Measurements from ENCODE around the gene MKI67. TPM values are rescaled to one million over a fixed set of nuclear protein-coding genes. Genes with fewer than 3 reads are reported as not detected.

The MKI67 gene
- polyA plus RNA-seq, 1 of the 3 experiments (the other 2 are of a cell fraction): 7.5 TPM

- TF ChIP-seq REST (IDR thresholded peaks at IDR 0.05; ENCODE audit: low read depth, low read length): no peak
- TF ChIP-seq CHD2 (IDR thresholded peaks at IDR 0.05; ENCODE audit: low read length, partially characterized antibody): no peak
- no peak for TF ChIP-seq NFIC (IDR thresholded peaks at IDR 0.05; ENCODE audit: borderline replicate concordance)
- TF ChIP-seq GATA2 (CRISPR knock-in tag; IDR thresholded peaks at IDR 0.05): no peak
- TF ChIP-seq POLR2AphosphoS5 (IDR thresholded peaks at IDR 0.05; ENCODE audit: low read depth, low read length): no peak
- TF ChIP-seq IRF3 (IDR thresholded peaks at IDR 0.05; ENCODE audit: low read depth, low read length): no peak
- TF ChIP-seq RCOR1 (IDR thresholded peaks at IDR 0.05; ENCODE audit: low read length): no peak
- no peak for TF ChIP-seq CTCF (IDR thresholded peaks at IDR 0.05)
- no peak for TF ChIP-seq USF2 (IDR thresholded peaks at IDR 0.05; ENCODE audit: borderline replicate concordance, low read depth, low read length)
- no peak for TF ChIP-seq RAD21 (IDR thresholded peaks at IDR 0.05; ENCODE audit: low read length)
Observed at GRCh38 chr10:128137877-128138276, 11.7 kb upstream of the MKI67 start (continued).

- peaks cover 0 to under 1% of the 10 kb centered on the region in 2 experiments; a peak in 1 of 4 replicates for H3K4me1 ChIP-seq (ENCODE audit: control insufficient read depth in 1 of 2, insufficient read depth in 2 of 2, low read depth in 1 of 2, low read length in 1 of 2)
- H3K27me3 ChIP-seq (ENCODE audit: insufficient read depth): no peaks in the 10 kb centered on the region; the same call in 1 of the 2 replicates
- H3K27ac ChIP-seq (ENCODE audit: low read depth in 2 of 2, low read length in 1 of 2): no peak overlapping the region
- ChIA-PET POLR2A (no interaction called here), CTCF (interaction anchor here (0.6 to 1.6 kb wide), 3 partner anchors 19 to 62 kb away, joined by 3 read pairs; no protein-coding TSS in a partner anchor)
- 87% methylated on average over 1 of the region's 1 CpG for WGBS (ENCODE audit: low lambda C conversion rate)
- H3K9me2 ChIP-seq: no peaks in the 10 kb centered on the region
- H3F3A ChIP-seq (replicated peaks; ENCODE audit: insufficient read depth): no peaks in the 10 kb centered on the region
- H3K9ac ChIP-seq: no peak overlapping the region
- no peaks in the 10 kb centered on the region for H3K36me3 ChIP-seq (replicated peaks in 1 of 2; ENCODE audit: control insufficient read depth in 1 of 2, insufficient read depth in 2 of 2, low read length in 1 of 2)
- no peak for DNase-seq
- H3K4me2 ChIP-seq: no peak overlapping the region
- H3K4me3 ChIP-seq (ENCODE audit: low read depth in 2 of 2, low read length in 1 of 2): no peak overlapping the region
- H2AFZ ChIP-seq (ENCODE audit: low read depth): no peak overlapping the region
- no peaks in the 10 kb centered on the region for H4K20me1 ChIP-seq (ENCODE audit: insufficient read depth)
- peaks cover 12% of the 10 kb centered on the region for H3K79me2 ChIP-seq (ENCODE audit: insufficient read depth)
- no peaks in the 10 kb centered on the region for H3K9me3 ChIP-seq
- TF ChIP-seq NRF1 (IDR thresholded peaks at IDR 0.05; ENCODE audit: low read depth, low read length) (no peak), USF2 (IDR thresholded peaks at IDR 0.05; ENCODE audit: borderline replicate concordance, low read depth, low read length) (no peak), MAX (IDR thresholded peaks at IDR 0.05; ENCODE audit: low read depth) (no peak), ELF1 (IDR thresholded peaks at IDR 0.05) (no peak), MXI1 (IDR thresholded peaks at IDR 0.05; ENCODE audit: low read depth, low read length) (no peak), SIN3A (IDR thresholded peaks at IDR 0.05; ENCODE audit: borderline replicate concordance, low read depth, low read length) (no peak), GABPA (IDR thresholded peaks at IDR 0.05; ENCODE audit: low read depth) (no peak), YY1 (IDR thresholded peaks at IDR 0.05; ENCODE audit: low read depth) (no peak), IRF3 (IDR thresholded peaks at IDR 0.05; ENCODE audit: low read depth, low read length) (no peak), TCF12 (IDR thresholded peaks at IDR 0.05) (no peak), ZBTB33 (IDR thresholded peaks at IDR 0.05; ENCODE audit: borderline replicate concordance, low read depth) (no peak)
Observed at GRCh38 chr10:128130051-128130450, 3.8 kb upstream of the MKI67 start.
